Erythroblast (primary cell): ENCODE data around the gene LRRC14B.

ENCODE experiments used
- GATA1 ChIP-seq: IDR thresholded peaks from 2 replicates; pipeline ENCODE4 v1.6.1; 2011; ENCODE audit warnings: low read depth, mild to moderate bottlenecking, control low read depth, low read length, moderate library complexity
- POLR2A ChIP-seq: IDR thresholded peaks from 2 replicates; pipeline ENCODE4 v1.6.1; 2011; ENCODE audit warnings: mild to moderate bottlenecking, low read length

GRCh38 chr5:155651-156410 lies 35.5 kb upstream of the LRRC14B start:
- TF ChIP-seq POLR2A = no peak
- TF ChIP-seq GATA1 = no peak
